ENCODE data around the gene ARHGAP22.

- TF ChIP-seq CTCF (IDR thresholded peaks at IDR 0.05; ENCODE audit: poor library complexity, severe bottlenecking) (no peak), EP300 (conservative IDR thresholded peaks at IDR 0.05; ENCODE audit: poor library complexity, severe bottlenecking) (no peak), MXI1 (conservative IDR thresholded peaks at IDR 0.05; ENCODE audit: poor library complexity, severe bottlenecking) (no peak), POLR2AphosphoS5 (IDR thresholded peaks at IDR 0.05) (no peak), RAD21 (conservative IDR thresholded peaks at IDR 0.05) (no peak), EZH2 (IDR thresholded peaks at IDR 0.05; ENCODE audit: borderline replicate concordance, insufficient read depth, low read length, poor library complexity, severe bottlenecking) (no peak), REST (IDR thresholded peaks at IDR 0.05; ENCODE audit: borderline replicate concordance) (no peak), SMC3 (conservative IDR thresholded peaks at IDR 0.05; ENCODE audit: poor library complexity) (no peak)
These were observed 47.3 kb downstream of the ARHGAP22 start for GRCh38 chr10:48557511-48558123.

Measured in neural cell (in vitro differentiated cells).